IMR-90 (cell line): ENCODE measurements around the gene EIF4E3. TPM values are rescaled to one million over a fixed set of nuclear protein-coding genes. Genes with fewer than 3 reads are reported as not detected.

Source experiments
- ATAC-seq: fragments of 200-7000 bp; cut with Tn5 transposase; 2 replicates; pipeline ENCODE4 v1.9.1; 2020; ENCODE audit warnings: low read depth, mild to moderate bottlenecking, moderate library complexity
- BruUV-seq: library from RNA; stranded (reverse); fragments of 400-500 nt; replicated peaks from 2 replicates; lab custom pipeline; 2021; lab: Mats Ljungman, UMichigan
- CTCF ChIA-PET: fragments of 300-600 bp; formaldehyde crosslinking; extraction: SDS; loops from one replicate; lab custom pipeline; 2021; ENCODE audit warnings: antibody characterized with exemption; lab: Yijun Ruan, JAX
- POLR2A ChIA-PET: fragments of 300-600 bp; sonication (Branson Sonifier 250); formaldehyde crosslinking; loops from one replicate; lab custom pipeline; 2022; ENCODE audit warnings: antibody characterized with exemption; ENCODE audit not compliant: unreplicated experiment; lab: Charles Lee
- DNase-seq: peaks from one replicate; pipeline ENCODE4 v3.0.0; 2013
- H2AFZ ChIP-seq: replicated peaks from 2 replicates; pipeline ENCODE3; 2013; ENCODE audit warnings: low read length, mild to moderate bottlenecking; ENCODE audit not compliant: poor library complexity
- H2AK5ac ChIP-seq: 2 replicates; pipeline ENCODE4 v1.6.1; 2013; ENCODE audit warnings: low read depth, low read length, inconsistent platforms
- H2AK9ac ChIP-seq: replicated peaks from 2 replicates; pipeline ENCODE3; 2013; ENCODE audit warnings: mild to moderate bottlenecking, low read depth, low read length, moderate library complexity; ENCODE audit not compliant: poor library complexity
- H2BK120ac ChIP-seq: 2 replicates; pipeline ENCODE4 v1.6.1; 2013; ENCODE audit warnings: low read depth, low read length, inconsistent platforms
- H2BK15ac ChIP-seq: 3 replicates; pipeline ENCODE4 v1.6.1; 2013; ENCODE audit warnings: low read depth, low read length, inconsistent platforms
- H2BK20ac ChIP-seq: 2 replicates; pipeline ENCODE4 v1.6.1; 2013; ENCODE audit warnings: low read depth, mild to moderate bottlenecking, inconsistent platforms, low read length, moderate library complexity
- H2BK5ac ChIP-seq: 2 replicates; pipeline ENCODE4 v1.6.1; 2013; ENCODE audit warnings: mild to moderate bottlenecking, low read depth, low read length, inconsistent platforms; ENCODE audit not compliant: poor library complexity, severe bottlenecking
- H3K14ac ChIP-seq: replicated peaks from 2 replicates; pipeline ENCODE4 v1.6.1; 2013; ENCODE audit warnings: low read depth, low read length, inconsistent platforms
- H3K18ac ChIP-seq: 2 replicates; pipeline ENCODE4 v1.6.1; 2013; ENCODE audit warnings: low read depth, low read length, control low read depth
- H3K23ac ChIP-seq: 2 replicates; pipeline ENCODE4 v1.6.1; 2013; ENCODE audit warnings: low read depth, low read length, inconsistent platforms
- H3K27ac ChIP-seq: 2 replicates; pipeline ENCODE4 v1.5.1; 2013; ENCODE audit warnings: mild to moderate bottlenecking, control low read depth, low read length; ENCODE audit not compliant: insufficient read depth
- H3K27me3 ChIP-seq: 2 replicates; pipeline ENCODE4 v1.6.1; 2013; ENCODE audit warnings: low read length; ENCODE audit not compliant: control insufficient read depth, insufficient read depth
- H3K36me3 ChIP-seq: 2 replicates; pipeline ENCODE4 v1.6.1; 2013; ENCODE audit warnings: low read length, mixed read lengths; ENCODE audit not compliant: control insufficient read depth, insufficient read depth
- H3K4ac ChIP-seq: 2 replicates; pipeline ENCODE4 v1.6.1; 2013; ENCODE audit warnings: low read depth, low read length, inconsistent platforms
- H3K4me1 ChIP-seq: 2 replicates; pipeline ENCODE4 v1.6.1; 2013; ENCODE audit warnings: low read length, mixed read lengths; ENCODE audit not compliant: control insufficient read depth, insufficient read depth
- H3K4me2 ChIP-seq: 2 replicates; pipeline ENCODE4 v1.6.1; 2013; ENCODE audit warnings: low read depth, mild to moderate bottlenecking, control low read depth, low read length, moderate library complexity
- H3K4me3 ChIP-seq: 2 replicates; pipeline ENCODE4 v1.5.1; 2013; ENCODE audit warnings: low read depth, mild to moderate bottlenecking, control low read depth, low read length, moderate library complexity; ENCODE audit not compliant: insufficient read depth
- H3K56ac ChIP-seq: 2 replicates; pipeline ENCODE4 v1.6.1; 2013; ENCODE audit warnings: low read length, inconsistent platforms; ENCODE audit not compliant: insufficient read depth; ENCODE audit errors: extremely low read depth
- H3K79me1 ChIP-seq, 2 experiments: 2 replicates each; pipeline ENCODE4 v1.6.1; 2013; ENCODE audit warnings: low read length in 2 of 2, inconsistent platforms in 1 of 2, low read depth in 1 of 2
- H3K9ac ChIP-seq: 2 replicates; pipeline ENCODE4 v1.6.1; 2013; ENCODE audit warnings: low read depth, low read length, control low read depth
- H3K9me1 ChIP-seq: 2 replicates; pipeline ENCODE4 v1.6.1; 2013; ENCODE audit warnings: low read length, inconsistent platforms; ENCODE audit not compliant: insufficient read depth
- H3K9me3 ChIP-seq: 2 replicates; pipeline ENCODE4 v1.6.1; 2013; ENCODE audit warnings: low read length; ENCODE audit not compliant: control insufficient read depth, insufficient read depth
- H4K20me1 ChIP-seq: 2 replicates; pipeline ENCODE4 v1.6.1; 2013; ENCODE audit warnings: low read length, inconsistent platforms; ENCODE audit not compliant: insufficient read depth
- H4K5ac ChIP-seq: 2 replicates; pipeline ENCODE4 v1.6.1; 2013; ENCODE audit warnings: mild to moderate bottlenecking, low read depth, low read length, control low read depth
- H4K8ac ChIP-seq, 2 experiments: 2 replicates each; pipeline ENCODE4 v1.6.1; 2013; ENCODE audit warnings: low read depth in 2 of 2, low read length in 2 of 2, control low read depth in 1 of 2, inconsistent platforms in 1 of 2
- H4K91ac ChIP-seq: 2 replicates; pipeline ENCODE4 v1.6.1; 2013; ENCODE audit warnings: low read depth, low read length, inconsistent platforms; ENCODE audit not compliant: insufficient read depth
- BHLHE40 ChIP-seq: fragments of 150-350 bp; IDR thresholded peaks from 2 replicates; pipeline ENCODE4 v1.6.1; 2016; ENCODE audit warnings: mild to moderate bottlenecking, low read depth, low read length
- CEBPB ChIP-seq: IDR thresholded peaks from 2 replicates; pipeline ENCODE4 v1.6.1; 2012; ENCODE audit warnings: low read depth, low read length, improper control_type of control experiment
- CHD1 ChIP-seq: IDR thresholded peaks from 2 replicates; pipeline ENCODE4 v1.6.1; 2012; ENCODE audit warnings: low read depth, low read length, improper control_type of control experiment
- FOS ChIP-seq: fragments of 150-350 bp; IDR thresholded peaks from 2 replicates; pipeline ENCODE4 v1.6.1; 2016; ENCODE audit warnings: low read depth, low read length
- MAFK ChIP-seq: IDR thresholded peaks from 2 replicates; pipeline ENCODE4 v1.6.1; 2012; ENCODE audit warnings: low read depth, low read length, improper control_type of control experiment
- MAZ ChIP-seq: IDR thresholded peaks from 2 replicates; pipeline ENCODE4 v1.6.1; 2012; ENCODE audit warnings: low read depth, mild to moderate bottlenecking, low read length, improper control_type of control experiment, moderate library complexity, borderline replicate concordance
- MXI1 ChIP-seq: IDR thresholded peaks from 2 replicates; pipeline ENCODE4 v1.6.1; 2012; ENCODE audit warnings: low read depth, mild to moderate bottlenecking, low read length, moderate library complexity, borderline replicate concordance
- NFE2L2 ChIP-seq: fragments of 150-350 bp; IDR thresholded peaks from 2 replicates; pipeline ENCODE4 v1.6.1; 2016; ENCODE audit warnings: low read depth, mild to moderate bottlenecking, low read length
- POLR2A ChIP-seq: IDR thresholded peaks from 2 replicates; pipeline ENCODE4 v1.6.1; 2012; ENCODE audit warnings: mild to moderate bottlenecking, low read depth, low read length
- RAD21 ChIP-seq: IDR thresholded peaks from 2 replicates; pipeline ENCODE4 v1.6.1; 2012; ENCODE audit warnings: low read length, improper control_type of control experiment
- RCOR1 ChIP-seq: IDR thresholded peaks from 2 replicates; pipeline ENCODE4 v1.6.1; 2012; ENCODE audit warnings: mild to moderate bottlenecking, low read length, improper control_type of control experiment; ENCODE audit not compliant: insufficient replicate concordance
- RFX5 ChIP-seq: IDR thresholded peaks from 2 replicates; pipeline ENCODE4 v1.8.0; 2012; ENCODE audit warnings: low read depth, mild to moderate bottlenecking, low read length, moderate library complexity
- SMC3 ChIP-seq: fragments of 150-350 bp; IDR thresholded peaks from 2 replicates; pipeline ENCODE4 v1.6.1; 2016; ENCODE audit warnings: low read depth, mild to moderate bottlenecking, antibody characterized with exemption, low read length, moderate library complexity
- WGBS, 2 experiments: methylation state at CpG; one replicate each; pipeline versions ENCODE4 v1.1.5 to v1.1.7; 2013; ENCODE audit warnings: missing lambda C conversion rate in 2 of 2; ENCODE audit not compliant: insufficient read length in 1 of 2; ENCODE audit errors: extremely low coverage in 2 of 2; 5-methylcytosine and 5-hydroxymethylcytosine counted together
- dilution Hi-C: fragments of 300-500 bp; cut with HindIII; formaldehyde crosslinking; loops from one replicate; pipeline ENCODE4 v1.14.3; 2018; ENCODE audit warnings: low sequenced_read_pairs; ENCODE audit not compliant: unreplicated experiment
- in situ Hi-C: fragments of 300-500 bp; cut with MboI; formaldehyde crosslinking; loops from 3 replicates; pipeline ENCODE4 v1.14.3; 2019; ENCODE audit warnings: low sequenced_read_pairs, inconsistent platforms, mixed read lengths
- intact Hi-C: fragments of 100-400 bp; cut with micrococcal nuclease; formaldehyde crosslinking; loops from 2 replicates; pipeline ENCODE4 v1.10.0; 2022
- polyA plus RNA-seq, 3 experiments: library from polyadenylated mRNA; depleted of rRNA; stranded (reverse); fragments of >200 nt; gene quantifications; 2 replicates each; pipeline ENCODE4 v1.2.3, GENCODE V29; 2012; ENCODE audit warnings: low replicate concordance in 1 of 3
- total RNA-seq: library from RNA; depleted of rRNA; stranded (reverse); fragments of >200 nt; gene quantifications from 2 replicates; pipeline ENCODE4 v1.2.3, GENCODE V29; 2012
- TF ChIP-seq, protein P1 (sequence below): conservative IDR thresholded peaks from 2 replicates; pipeline ENCODE4 v1.5.1; 2012; ENCODE audit warnings: mild to moderate bottlenecking, low read depth, low read length, improper control_type of control experiment
- TF ChIP-seq, protein P2 (sequence below): fragments of 150-350 bp; IDR thresholded peaks from 2 replicates; pipeline ENCODE4 v1.6.1; 2016; ENCODE audit warnings: low read depth, mild to moderate bottlenecking, low read length, moderate library complexity, borderline replicate concordance
- TF ChIP-seq, protein P3 (sequence below): fragments of 150-350 bp; IDR thresholded peaks from 2 replicates; pipeline ENCODE4 v1.6.1; 2017; ENCODE audit warnings: mild to moderate bottlenecking, antibody characterized with exemption, low read length, low read depth

Gene EIF4E3
- total and polyA plus RNA-seq, 2 of the 4 experiments (the other 2 are of a cell fraction), result 0.72 to 1.1 TPM

DNA sequence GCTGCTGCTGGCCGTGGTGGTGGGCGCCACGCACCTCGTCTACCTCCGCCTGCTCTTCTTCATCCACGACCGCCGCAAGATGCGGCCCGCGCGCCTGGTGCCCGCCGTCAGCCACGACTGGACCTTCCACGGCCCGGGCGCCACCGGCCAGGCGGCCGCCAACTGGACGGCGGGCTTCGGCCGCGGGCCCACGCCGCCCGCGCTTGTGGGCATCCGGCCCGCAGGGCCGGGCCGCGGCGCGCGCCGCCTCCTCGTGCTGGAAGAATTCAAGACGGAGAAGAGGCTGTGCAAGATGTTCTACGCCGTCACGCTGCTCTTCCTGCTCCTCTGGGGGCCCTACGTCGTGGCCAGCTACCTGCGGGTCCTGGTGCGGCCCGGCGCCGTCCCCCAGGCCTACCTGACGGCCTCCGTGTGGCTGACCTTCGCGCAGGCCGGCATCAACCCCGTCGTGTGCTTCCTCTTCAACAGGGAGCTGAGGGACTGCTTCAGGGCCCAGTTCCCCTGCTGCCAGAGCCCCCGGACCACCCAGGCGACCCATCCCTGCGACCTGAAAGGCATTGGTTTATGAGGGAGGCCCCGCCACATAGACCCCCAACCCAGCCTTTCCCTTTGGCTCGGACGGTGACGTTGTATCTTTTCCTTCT is 29.5 kb upstream of the EIF4E3 start:
- ChIA-PET POLR2A (interaction anchor here (0.6 kb wide), 1 partner anchor 60 kb away, joined by 3 read pairs; no protein-coding TSS in a partner anchor), CTCF (interaction anchor here (0.6 kb wide), 1 partner anchor 121 kb away, joined by 3 read pairs; no protein-coding TSS in a partner anchor)
- H3K18ac ChIP-seq, result no peak overlapping the region
- peaks cover 54% of the 10 kb centered on the region for H3K27me3 ChIP-seq
- dilution Hi-C loops, result no loop called here
- H3K36me3 ChIP-seq, result no peaks in the 10 kb centered on the region
- H3K4me3 ChIP-seq, result no peak overlapping the region
- no peak overlapping the region for H3K9ac ChIP-seq
- TF ChIP-seq MAZ, result no peak
- TF ChIP-seq RFX5, result no peak
- TF ChIP-seq SMC3, result no peak
- TF ChIP-seq CHD1, result no peak
- TF ChIP-seq MAFK, result no peak
- TF ChIP-seq MXI1, result no peak
- TF ChIP-seq, protein P1, sequence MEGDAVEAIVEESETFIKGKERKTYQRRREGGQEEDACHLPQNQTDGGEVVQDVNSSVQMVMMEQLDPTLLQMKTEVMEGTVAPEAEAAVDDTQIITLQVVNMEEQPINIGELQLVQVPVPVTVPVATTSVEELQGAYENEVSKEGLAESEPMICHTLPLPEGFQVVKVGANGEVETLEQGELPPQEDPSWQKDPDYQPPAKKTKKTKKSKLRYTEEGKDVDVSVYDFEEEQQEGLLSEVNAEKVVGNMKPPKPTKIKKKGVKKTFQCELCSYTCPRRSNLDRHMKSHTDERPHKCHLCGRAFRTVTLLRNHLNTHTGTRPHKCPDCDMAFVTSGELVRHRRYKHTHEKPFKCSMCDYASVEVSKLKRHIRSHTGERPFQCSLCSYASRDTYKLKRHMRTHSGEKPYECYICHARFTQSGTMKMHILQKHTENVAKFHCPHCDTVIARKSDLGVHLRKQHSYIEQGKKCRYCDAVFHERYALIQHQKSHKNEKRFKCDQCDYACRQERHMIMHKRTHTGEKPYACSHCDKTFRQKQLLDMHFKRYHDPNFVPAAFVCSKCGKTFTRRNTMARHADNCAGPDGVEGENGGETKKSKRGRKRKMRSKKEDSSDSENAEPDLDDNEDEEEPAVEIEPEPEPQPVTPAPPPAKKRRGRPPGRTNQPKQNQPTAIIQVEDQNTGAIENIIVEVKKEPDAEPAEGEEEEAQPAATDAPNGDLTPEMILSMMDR, result no peak
- TF ChIP-seq RCOR1, result no peak
- no peak for TF ChIP-seq RAD21
- TF ChIP-seq, protein P2, sequence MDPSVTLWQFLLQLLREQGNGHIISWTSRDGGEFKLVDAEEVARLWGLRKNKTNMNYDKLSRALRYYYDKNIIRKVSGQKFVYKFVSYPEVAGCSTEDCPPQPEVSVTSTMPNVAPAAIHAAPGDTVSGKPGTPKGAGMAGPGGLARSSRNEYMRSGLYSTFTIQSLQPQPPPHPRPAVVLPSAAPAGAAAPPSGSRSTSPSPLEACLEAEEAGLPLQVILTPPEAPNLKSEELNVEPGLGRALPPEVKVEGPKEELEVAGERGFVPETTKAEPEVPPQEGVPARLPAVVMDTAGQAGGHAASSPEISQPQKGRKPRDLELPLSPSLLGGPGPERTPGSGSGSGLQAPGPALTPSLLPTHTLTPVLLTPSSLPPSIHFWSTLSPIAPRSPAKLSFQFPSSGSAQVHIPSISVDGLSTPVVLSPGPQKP, result no peak
- no peak for TF ChIP-seq CEBPB
- no peak for TF ChIP-seq FOS
- no peak for TF ChIP-seq BHLHE40
- no peak for TF ChIP-seq POLR2A
- TF ChIP-seq, protein P3, sequence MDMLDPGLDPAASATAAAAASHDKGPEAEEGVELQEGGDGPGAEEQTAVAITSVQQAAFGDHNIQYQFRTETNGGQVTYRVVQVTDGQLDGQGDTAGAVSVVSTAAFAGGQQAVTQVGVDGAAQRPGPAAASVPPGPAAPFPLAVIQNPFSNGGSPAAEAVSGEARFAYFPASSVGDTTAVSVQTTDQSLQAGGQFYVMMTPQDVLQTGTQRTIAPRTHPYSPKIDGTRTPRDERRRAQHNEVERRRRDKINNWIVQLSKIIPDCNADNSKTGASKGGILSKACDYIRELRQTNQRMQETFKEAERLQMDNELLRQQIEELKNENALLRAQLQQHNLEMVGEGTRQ, result no peak
- no peak for TF ChIP-seq NFE2L2
- no peak overlapping the region for H2BK120ac ChIP-seq
- no peak overlapping the region for H3K14ac ChIP-seq
- 12% methylated on average over 29 of the region's 65 CpGs; no CpG with 5 or more reads in 1 of the 2 experiments for WGBS, 2 experiments
- BruUV-seq, result no TSS peak
- H4K91ac ChIP-seq, result no peak overlapping the region
- H3K56ac ChIP-seq, result no peak overlapping the region
- no peak overlapping the region for H3K27ac ChIP-seq
- no peak overlapping the region for H2BK20ac ChIP-seq
- no peak overlapping the region for H3K4ac ChIP-seq
- no peak overlapping the region for H4K5ac ChIP-seq
- H3K79me1 ChIP-seq, result no peaks in the 10 kb centered on the region
- DNase-seq (no peak), ATAC-seq (no peak)
- H2BK5ac ChIP-seq, result no peak overlapping the region
- H4K20me1 ChIP-seq, result no peaks in the 10 kb centered on the region
- no peak overlapping the region for H4K8ac ChIP-seq
- no peaks in the 10 kb centered on the region for H3K9me3 ChIP-seq
- no peak overlapping the region for H2AK5ac ChIP-seq
- in situ Hi-C loops, result no loop called here
- H3K23ac ChIP-seq, result no peak overlapping the region
- H2AFZ ChIP-seq, result no peak overlapping the region
- H3K4me2 ChIP-seq, result no peak overlapping the region
- no peaks in the 10 kb centered on the region for H3K9me1 ChIP-seq
- H3K4me1 ChIP-seq, result no peaks in the 10 kb centered on the region
- H2AK9ac ChIP-seq, result no peak overlapping the region
- no peak overlapping the region for H2BK15ac ChIP-seq
- intact Hi-C loops, result no loop called here
